ENCODE results near the gene PRDM15.
"Not testable (repeated sequence)": the region's sequence is repeated elsewhere in the genome, so short reads cannot be mapped to it uniquely, and the experiment has no call there.

PRDM15 gene

GRCh38 chr21:41806773-41807172 lies 72.4 kb downstream of the PRDM15 start:
- DNase-seq (ENCODE audit: low read depth in 2 of 2): no peak

GRCh38 chr21:41805643-41806042 lies 73.5 kb downstream of the PRDM15 start:
- no peak for DNase-seq (ENCODE audit: low read depth in 2 of 2)

GRCh38 chr21:41805038-41805437 lies 74.1 kb downstream of the PRDM15 start:
- DNase-seq (ENCODE audit: low read depth in 2 of 2): no peak

DNA sequence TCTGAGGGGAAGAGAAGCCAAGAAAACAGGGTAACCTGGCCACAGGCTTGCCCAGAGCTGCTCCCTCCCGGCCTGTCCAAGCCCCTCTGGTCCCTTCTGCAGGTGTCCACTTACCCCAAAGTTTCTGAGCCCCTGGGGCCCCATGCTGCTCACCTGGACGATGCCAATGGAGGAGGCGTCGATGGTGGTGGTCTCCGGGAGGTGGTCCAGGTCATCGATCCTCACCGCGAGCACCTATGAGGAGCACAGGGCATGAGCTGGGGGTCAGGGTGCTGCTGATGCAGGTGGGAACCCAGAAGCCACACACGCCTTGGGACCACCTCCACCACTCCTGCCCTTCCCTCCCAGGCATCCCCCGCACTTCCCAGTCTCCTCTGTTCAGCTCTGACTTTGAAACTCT lies 74.8 kb downstream of the PRDM15 start:
- DNase-seq (ENCODE audit: low read depth in 2 of 2): no peak

DNA sequence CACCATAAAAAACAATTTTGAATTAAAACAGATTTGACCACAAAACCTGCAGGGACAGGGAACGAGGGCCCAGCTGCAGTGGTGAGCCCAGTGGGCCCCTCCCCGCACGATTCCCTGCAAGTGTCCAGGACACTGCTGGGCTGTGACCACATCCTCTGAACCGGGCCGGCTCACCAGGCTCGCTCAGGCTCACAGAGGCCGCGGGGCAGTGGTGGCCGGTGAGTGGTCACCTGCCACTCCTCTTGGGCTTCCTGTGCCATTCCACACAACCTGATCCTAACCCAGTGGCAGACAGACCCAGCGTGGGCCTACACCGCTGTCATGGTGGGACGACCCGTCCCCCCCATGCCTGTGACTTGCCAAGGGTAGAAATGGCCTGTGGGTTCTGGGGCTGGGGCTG lies 75.8 kb downstream of the PRDM15 start:
- no peak for DNase-seq (ENCODE audit: low read depth in 2 of 2)

DNA sequence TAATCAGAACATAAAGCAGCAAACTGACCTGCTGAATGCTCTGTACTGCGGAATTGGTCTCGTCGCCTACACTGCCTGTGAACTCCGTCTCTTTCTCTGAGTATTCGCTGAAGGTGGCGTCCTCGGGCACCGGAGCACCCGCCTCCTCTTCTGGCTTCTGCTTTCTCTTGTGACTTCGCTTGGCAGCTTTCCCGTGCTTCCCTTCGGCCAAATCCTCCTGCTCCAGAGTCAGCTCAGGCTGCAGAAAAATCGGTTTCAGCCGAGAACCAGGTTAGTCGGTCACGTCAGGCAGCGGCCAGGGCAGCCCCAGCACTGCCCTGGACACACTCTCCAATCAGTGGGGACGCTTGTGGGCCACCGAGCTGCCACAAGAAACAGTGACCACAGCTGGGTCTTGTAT lies 76.5 kb downstream of the PRDM15 start:
- no peak for DNase-seq (ENCODE audit: low read depth in 2 of 2)

DNA sequence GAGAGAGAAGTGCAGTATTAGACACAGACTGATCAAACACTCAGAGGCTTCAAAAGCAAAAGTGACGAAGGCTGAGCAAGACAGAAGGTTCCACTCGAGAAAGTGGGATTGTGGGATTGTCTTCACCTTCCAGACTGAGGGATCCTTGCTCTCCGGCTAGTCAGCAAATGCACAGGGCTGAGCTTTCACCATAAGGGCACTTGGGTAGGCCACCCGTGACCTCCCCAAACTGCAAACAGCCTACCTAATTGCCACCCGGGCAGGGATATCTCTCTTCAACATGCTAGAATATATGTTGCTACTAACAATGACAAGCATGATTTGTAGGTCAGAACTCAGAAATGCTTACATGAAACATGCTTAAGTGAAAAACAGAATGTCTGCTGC lies 77.0 kb downstream of the PRDM15 start:
- no peak for DNase-seq (ENCODE audit: low read depth in 2 of 2)

DNA sequence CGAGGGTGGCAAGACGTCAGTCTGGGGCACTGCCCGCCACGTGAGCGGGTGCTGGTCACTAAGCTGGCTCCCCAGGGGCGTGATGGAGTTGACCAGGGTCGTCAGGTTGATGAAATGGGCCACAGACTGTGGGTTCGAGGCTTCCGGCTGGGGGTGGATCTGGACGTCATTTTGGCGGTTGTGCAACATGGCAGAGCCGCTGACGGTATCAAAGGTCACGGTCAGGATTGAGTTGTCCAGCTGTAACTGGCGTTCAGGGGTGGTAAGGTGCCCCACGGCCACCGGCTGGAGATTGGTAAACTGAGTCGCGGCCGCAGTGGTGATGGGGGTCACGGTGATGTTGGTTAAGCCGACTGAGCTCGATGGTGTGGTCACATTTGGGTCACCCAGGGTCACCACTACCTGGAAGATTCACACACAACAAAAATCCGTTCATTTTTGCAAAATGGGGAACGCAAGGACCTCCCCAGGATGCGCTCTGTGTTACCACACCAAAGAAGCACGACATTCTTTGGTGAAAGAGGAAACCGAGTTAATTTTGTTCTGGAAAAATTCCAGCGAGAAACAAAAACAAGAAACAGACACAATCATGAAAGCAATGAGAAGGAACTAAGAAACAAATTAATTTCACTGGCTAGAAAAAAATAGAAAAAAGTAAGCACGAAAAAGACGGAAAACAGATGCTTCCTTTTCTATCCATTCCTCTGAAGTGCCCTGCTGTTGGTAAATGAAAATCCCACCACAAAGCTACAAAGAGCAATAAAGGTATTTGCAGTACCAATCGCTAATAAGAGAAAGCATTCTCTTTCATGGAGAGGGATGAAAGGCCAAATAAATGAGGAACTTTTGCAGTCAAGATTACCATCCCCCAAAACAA lies 77.6 kb downstream of the PRDM15 start:
- no peak for DNase-seq (ENCODE audit: low read depth in 2 of 2)

DNA sequence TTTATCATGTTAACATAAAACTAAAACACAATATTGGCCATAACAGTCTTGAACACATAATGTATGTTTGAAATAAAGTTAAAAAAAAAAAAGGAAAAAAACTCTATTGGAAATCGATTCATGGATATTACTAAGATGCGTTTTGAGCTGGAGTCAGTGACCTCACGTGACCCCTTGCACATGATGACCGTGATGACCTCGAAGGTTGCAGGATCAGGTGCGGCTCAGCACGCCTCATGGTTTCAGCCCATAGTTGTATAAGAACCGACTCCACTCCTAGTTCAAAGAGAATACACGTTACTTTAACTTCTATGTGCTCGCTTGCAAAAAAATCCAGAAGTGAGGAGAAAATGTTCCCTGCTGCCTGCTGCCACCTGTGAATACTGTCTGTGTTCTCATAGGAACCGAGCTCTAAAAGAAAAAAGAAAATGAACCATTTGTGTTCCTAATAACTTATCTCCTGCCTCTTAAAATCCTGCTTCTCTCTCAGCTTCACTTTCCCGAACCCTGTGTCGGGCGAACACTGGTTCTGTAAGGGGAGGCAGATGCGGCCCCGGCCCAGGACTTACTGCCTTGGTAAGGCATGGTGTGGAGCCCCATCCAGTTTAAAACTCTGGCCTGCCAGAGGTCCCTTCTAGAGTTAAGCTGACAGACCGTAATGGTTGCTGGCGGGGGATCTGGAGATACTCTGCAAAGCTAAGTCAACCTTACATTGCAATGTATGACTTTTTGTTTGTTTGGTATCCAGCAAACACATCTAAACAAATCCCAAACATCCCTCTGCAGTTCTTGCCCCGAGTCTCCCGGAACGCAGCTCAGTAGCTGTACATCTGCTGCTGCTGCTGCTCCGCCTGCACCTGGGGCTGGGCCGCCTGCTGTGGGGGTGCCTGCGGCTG lies 78.5 kb downstream of the PRDM15 start:
- DNase-seq (ENCODE audit: low read depth in 2 of 2): no peak

GRCh38 chr21:41799763-41800162 lies 79.4 kb downstream of the PRDM15 start:
- DNase-seq (ENCODE audit: low read depth in 2 of 2): no peak

DNA sequence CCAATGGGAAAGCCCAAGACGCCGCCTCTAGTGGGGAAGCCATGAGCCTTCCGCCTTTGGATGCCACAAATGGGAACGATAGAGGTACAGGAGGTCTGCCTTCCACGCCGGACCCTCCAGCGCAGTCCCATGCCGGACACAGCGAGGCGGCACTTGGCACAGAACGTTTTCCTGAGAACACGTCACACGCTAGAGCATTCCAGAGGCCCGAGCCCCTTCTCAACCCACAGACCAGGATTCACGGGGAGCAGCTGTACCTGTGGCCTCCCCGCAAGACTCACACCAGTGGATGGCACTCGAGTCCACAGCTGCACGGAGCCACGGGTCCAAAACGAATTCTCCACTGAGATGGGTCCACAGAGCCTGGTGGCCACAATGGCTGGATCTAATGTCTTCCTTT lies 80.8 kb downstream of the PRDM15 start:
- DNase-seq (ENCODE audit: low read depth in 2 of 2): no peak

- no peak for DNase-seq (ENCODE audit: low read depth in 2 of 2)
Measured at GRCh38 chr21:41796476-41797080, 82.6 kb downstream of the PRDM15 start.

DNA sequence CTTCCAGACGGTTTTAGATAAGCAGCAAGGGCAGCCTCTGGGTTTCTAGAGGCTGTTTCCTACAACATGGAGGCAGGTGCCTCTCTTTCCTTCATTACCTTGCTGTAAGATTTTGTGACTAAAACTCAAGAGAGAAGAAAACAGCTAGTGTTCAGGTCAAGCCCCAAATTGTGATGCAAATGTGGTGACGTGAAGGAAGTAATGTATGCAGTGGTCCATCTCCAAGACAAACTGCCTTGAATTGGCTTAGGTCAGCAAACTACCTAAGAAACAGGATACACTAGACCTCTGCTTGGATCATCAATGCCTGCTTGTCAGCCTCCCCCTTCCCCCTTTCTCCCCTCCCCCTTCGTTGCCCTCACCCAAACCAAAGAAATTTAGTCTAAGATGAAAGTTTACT lies 83.4 kb downstream of the PRDM15 start:
- no peak for DNase-seq (ENCODE audit: low read depth in 2 of 2)

DNA sequence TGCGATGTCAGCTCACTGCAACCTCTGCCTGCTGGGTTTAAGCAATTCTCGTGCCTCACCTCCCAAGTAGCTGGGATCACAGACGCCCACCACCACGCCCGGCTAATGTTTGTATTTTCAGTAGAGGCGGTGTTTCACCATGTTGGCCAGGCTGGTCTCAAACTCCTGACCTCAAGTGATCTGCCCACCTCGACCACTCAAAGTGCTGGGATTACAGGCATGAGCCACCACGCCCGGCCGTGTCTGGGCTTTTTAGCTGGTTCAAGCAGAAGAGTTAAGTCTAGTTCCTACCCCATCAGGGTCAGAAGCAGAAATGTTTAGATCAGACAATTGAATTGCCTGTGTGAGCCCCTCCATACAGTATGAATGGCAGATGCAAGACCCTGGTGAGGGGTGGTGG lies 84.5 kb downstream of the PRDM15 start:
- no peak for DNase-seq (ENCODE audit: low read depth in 2 of 2)

DNA sequence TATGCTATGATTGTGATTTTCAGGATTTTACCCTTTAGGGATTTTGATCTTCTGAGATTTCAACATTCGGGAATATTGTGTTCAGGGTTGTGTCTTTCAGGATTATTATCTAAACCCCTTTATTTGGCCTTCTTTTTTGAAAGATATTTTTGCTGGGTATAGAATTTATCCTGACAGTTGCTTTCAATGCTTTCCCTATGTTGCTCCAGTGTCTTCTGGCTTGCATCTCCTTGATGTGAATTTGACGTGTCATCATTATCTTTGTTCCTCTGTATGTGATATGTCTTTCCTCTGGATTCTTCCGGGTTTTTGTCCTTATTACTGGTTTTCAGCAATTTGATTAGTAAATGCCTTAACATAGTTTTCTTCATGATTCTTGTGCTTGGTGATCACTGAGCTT lies 86.4 kb downstream of the PRDM15 start:
- no peak for DNase-seq (ENCODE audit: low read depth in 2 of 2)

GRCh38 chr21:41786509-41786987 lies 92.6 kb downstream of the PRDM15 start:
- no peak for DNase-seq (ENCODE audit: low read depth in 2 of 2)

DNA sequence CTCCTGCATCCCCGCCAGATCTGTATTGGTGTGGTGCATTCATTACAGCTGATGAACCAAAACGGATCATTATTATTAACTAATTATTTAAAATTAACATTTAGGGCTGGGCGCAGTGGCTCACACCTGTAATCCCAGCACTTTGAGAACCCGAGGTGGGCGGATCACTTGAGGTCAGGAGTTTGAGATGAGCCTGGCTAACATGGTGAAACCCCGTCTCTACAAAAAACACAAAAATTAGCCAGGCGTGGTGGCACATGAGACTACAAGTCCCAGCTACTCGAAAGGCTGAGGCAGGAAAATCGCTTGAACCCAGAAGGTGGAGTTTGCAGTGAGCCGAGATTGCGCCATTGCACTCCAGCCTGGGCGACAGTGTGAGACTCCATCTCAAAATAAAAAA lies 93.9 kb downstream of the PRDM15 start:
- not testable (repeated sequence) for DNase-seq (ENCODE audit: low read depth in 2 of 2)

DNA sequence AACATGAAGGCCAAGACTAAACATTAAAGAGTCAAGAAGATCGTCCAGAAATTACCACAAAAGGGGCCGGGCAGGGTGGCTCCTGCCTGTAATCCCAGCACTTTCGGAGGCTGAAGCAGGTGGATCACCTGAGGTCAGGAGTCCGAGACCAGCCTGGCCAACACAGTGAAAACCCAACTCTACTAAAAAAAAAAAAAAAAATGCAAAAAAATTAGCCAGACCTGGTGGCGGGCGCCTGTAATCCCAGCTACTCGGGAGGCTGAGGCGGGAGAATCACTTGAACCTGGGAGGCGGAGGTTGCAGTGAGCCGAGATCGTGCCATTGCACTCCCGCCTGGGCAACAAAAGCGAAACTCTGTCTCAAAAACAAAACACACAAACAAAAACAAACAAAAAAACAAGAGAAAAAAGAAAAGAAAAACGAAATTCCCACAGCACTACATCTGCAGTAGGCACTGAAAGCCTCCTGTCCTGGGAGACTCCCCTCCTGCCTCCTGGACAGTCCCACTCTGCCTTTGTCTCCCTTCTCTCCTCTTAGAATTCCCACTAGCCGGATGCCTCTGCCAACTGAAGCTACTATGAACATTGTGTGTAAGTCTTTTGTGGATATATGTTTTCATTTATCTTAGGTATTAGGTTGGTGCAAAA lies 94.6 kb downstream of the PRDM15 start:
- DNase-seq (ENCODE audit: low read depth in 2 of 2): no peak

GRCh38 chr21:41783476-41784180 lies 95.5 kb downstream of the PRDM15 start:
- no peak for DNase-seq (ENCODE audit: low read depth in 2 of 2)

DNA sequence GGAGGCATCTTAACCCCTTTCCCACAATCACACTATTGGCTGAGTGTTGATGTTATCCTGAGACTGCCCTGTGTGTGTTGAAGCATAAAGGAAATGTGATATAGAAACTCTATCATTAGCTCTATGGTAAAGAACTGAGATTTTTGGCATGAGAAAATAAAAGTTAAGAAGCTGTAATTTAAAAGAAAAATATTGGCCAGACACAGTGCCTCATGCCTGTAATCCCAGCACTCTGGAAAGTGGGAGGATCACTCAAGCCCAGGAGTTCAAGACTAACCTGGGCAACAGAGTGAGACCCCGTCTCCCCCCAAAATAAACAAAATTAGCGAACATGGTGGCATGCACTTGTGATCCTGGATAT lies 98.1 kb downstream of the PRDM15 start:
- no peak for DNase-seq (ENCODE audit: low read depth in 2 of 2)

GRCh38 chr21:41780337-41781049 lies 98.7 kb downstream of the PRDM15 start:
- DNase-seq (ENCODE audit: low read depth in 2 of 2): no peak

Data from stimulated activated CD8-positive, alpha-beta memory T cell treated with anti-CD3 and anti-CD28 coated beads, Interleukin-7, amount 100 ng/mL, for 1 hour (primary cell).